Inflammatory macrophage (primary cell): Measurements from ENCODE around the gene SLC44A2.
"Not testable (repeated sequence)": the region's sequence is repeated elsewhere in the genome, so short reads cannot be mapped to it uniquely, and the experiment has no call there.

Experiments
- DNase-seq, 2 donors: peaks; one replicate each; pipeline ENCODE4 v3.0.0-alpha.2; 2020 to 2022

SLC44A2 gene

DNA sequence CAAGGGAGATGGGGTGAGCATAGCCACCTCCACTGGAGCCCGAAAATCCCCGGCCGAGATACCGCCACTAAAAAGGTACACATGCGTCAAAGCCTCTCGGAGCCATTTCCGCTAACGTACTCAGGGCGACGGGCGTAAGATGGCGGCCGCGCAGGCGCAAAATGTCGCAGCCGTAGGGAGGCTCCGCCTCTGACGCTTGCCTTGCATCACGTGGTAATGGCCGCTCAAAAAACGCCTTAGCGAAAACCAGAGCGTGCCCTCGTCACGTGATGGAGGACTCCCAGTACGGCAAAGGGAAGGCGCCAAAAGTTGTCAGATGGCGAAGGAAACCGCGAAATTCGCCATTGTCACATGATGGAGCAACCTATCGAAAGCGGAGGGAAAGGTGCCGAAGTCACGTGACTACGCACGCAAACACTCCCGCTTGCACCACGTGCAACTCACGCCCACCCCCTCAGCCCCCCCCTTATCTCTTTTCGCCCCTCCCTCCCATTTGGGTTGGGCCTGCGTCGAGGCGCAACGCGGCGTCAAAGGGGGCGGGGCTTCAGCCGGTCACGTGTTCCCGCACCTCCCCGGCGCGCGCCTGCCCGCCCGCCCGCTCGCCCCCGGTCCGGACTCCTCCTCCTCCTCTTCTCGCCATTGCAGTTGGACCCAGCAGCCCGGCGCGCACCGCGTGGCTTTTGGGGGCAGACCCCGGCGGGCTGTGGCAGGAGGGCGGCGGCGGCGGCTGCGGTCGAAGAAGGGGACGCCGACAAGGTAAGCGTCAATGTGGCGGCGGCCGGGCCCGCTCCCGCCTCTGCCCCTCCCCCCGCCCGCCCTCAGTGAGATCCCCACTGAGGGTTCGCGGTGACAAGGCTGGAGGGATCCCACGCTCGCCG is 28.6 kb downstream of the SLC44A2 start, which contains the start of gene ILF3:
ILF3 (plus strand) TSS at position 615 of the 878 bp plus-strand sequence. CDS start 16,260 bp downstream, outside the sequence.
- DNase-seq = peak; percentile 100

DNA sequence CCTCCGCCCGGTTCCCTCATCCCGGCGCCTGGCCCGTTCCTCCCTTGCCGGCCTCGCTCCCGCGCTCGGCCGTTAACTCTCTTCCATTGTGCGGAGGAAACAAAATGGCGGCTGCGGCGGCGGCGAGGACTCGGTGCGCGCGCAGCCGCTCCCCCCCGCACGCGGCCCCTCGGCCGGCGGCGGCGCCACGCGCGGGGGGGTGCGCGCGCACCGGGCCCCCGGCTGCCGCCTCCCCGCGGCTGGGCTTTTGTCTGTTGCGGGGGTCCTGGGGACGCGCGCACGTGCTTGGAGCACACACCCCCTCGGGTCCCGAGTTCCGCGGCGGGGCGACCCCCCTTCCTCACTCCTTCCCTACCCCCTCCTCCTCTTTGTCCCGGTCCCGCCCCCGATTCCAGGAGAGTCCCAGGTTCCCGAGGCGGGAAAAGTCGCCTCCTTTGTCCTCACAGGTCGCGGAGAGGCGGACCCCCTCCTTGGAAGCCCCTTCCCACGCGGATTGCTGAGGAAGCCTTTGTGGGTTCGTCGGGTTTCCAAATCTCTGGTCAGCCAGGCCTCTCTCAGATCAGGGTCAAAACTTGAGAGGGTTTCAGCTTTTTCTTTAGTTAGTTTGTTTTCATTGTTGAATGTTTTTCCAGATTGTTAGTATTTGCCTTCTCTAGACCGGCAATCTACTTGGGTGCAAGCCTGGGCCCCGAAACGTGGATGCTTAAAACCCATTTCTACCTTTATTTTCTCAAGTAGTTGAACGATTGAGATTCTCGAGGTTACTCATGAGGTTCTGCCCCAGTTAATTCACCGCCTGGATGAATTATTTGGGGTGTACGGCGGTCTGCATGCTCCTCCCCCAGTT is 29.5 kb downstream of the SLC44A2 start:
- DNase-seq = peak; percentile 31 to 55

DNA sequence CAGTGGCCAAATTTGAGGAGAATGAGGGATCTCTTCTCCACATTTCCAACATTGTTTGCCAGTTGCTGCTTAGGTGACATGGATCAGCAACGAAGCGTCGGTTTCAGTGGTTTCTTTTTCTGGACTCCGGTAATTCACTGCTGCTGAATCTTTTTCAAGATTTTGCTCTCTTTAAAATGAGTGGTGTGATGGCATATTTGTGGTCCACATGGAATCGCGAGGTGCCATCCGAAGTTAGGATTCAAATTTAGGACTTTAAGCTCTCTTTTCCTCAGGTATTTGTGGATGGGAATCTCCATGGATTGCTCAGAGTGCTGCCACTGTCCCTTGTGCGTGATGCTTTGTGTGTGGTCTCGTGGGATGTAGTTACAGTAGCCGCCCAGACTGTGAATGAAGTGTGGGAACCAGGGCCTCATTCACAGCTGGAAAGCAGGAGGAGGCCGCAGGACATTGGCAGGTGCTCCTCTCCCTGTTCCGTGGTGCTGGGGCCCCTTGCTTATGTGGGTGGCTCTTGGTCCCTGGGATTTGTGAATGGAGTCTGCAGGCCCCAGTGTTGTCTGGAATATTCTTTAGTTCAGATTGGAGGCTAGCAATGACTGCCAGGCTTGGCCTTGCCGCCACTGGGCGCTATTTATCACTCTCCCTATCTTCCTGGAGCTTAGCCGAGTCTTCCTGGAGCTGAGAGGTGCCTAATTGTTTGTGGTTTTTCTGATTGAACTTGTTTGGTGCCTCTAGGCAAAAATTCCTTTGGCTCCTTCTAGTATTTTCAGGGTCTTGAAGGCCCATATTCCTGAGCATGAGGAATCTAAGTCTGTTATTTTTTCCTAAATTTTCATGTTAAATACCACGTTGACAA is 30.3 kb downstream of the SLC44A2 start:
- peak in 1 of 2 donors; percentile 24 for DNase-seq

DNA sequence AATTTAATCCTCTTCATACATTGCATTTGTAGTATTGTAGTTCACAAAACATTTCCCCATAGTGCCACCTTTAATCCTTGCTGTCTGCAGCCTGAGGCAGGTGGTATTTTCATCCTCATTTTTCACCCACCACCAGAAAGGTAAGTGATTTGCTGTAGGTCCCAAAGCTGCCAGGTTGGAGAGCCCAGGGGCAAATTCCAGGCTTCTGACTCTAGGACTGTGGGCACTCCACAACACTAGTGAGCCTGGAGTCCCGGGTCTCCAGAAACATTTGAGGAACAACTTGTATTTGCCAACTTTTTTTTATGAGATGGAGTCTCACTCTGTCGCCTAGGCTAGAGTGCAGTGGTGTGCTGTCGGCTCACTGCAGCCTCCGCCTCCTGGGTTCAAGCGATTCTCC is 35.0 kb downstream of the SLC44A2 start:
- DNase-seq = no peak

DNA sequence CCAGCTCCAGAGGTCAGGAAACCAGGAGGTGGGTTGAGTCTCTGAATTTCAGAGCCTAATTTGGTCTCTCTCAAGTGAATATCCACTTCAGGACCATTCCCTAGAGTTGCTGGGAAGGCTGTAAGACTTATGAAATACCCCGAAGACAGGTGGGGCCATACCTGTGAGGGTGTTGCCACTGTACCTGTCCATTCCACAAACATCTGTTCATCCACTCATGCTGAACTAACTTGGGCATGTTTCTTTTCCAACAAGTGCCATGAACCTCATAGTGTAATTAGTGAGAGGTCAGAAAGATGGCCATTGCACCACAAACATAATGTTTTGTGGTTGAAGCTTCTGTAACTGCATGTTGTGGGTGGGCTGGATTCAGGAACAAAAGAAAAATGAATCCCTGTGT is 36.6 kb downstream of the SLC44A2 start:
- peak; percentile 41 to 62 for DNase-seq

DNA sequence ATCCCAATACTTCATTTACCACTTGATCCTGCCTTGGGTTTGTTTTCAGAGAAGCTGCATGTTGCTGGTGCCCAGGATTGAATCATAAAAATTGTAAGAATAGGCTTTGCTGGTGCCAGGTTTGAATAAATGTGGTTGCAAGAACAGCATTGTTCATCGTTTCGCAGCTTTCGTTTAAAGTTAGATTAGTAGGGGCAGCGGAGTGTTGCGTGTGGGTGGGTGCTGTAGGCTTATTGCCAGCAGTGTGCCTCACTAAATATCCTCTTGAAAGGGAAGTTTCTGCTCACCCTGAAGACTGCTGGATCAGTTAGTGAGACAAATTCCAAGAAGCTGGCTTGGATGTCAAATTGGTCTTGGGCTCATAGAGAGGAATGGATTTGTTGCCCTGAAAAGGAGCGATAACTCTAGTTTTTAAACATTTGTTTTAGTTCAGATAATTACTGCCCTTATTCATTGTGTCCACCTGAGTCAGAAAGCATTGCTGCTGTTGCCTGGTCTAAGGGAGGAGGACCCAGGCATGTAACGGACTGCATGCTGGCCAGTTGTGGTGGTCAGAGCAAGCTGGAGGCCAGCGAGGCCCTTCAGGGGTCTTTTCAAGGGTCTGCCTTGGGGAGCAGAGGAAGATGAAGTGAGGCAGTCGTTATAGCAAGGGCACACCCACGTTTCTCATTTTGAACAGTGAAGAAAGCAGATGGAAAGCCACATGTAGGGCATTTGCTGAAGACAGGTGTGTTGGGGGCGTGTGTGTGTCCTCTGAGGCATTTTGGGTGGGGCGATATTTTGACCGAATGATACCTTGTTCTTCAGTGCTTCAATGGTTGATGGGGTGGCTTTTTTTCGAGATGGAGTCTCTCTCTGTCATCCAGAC is 37.3 kb downstream of the SLC44A2 start:
- DNase-seq = peak; percentile 37 to 71

DNA sequence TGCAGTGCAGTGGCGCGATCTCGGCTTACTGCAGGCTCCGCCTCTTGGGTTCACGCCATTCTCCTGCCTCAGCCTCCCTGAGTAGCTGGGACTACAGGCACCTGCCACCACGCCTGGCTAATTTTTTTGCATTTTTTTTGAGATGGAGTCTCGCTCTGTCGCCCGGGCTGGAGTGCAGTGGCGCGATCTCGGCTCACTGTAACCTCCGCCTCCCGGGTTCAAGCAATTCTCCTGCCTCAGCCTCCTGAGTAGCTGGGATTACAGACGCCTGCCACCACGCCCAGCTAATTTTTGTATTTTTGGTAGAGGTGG is 37.9 kb downstream of the SLC44A2 start:
- DNase-seq = not testable (repeated sequence)

DNA sequence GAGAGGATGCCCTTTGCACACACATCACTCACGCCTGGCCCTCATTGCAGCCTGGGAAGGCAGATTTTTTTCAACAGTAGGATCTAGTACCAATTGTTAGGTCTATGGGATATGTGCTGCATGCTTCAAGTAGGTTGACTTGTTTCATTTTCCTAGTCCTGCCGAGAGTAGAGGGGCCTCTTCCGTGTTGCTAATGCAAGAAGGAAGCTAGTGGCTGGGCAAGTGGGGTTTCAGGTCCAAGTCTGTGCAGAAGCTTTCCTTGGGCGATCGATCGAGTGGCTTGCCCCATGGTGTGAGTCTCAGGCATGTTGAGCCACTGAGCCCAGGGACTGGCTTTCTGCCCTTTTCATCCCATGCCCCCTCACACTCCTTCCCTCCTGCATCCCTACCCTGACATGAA is 42.5 kb downstream of the SLC44A2 start:
- no peak for DNase-seq

DNA sequence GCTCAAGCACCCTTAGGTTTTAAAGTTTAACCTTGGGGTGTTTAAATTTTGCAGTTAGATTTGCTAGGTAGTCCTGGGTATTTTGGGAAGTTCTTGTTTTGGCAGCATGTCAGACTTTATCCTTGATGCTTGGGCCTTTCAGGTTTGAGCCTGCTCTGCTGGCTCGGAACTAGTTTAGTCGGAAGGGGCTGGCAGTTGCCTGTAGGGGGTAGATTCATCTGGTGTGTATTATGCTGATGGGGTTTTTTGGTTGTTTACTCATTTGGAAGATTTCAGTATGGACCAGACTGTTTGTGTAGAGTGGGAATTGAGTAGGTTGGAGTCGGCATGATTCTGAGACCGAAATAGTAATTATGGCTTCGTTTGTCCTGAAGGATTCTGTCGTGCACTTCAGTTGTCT is 43.9 kb downstream of the SLC44A2 start:
- no peak for DNase-seq

DNA sequence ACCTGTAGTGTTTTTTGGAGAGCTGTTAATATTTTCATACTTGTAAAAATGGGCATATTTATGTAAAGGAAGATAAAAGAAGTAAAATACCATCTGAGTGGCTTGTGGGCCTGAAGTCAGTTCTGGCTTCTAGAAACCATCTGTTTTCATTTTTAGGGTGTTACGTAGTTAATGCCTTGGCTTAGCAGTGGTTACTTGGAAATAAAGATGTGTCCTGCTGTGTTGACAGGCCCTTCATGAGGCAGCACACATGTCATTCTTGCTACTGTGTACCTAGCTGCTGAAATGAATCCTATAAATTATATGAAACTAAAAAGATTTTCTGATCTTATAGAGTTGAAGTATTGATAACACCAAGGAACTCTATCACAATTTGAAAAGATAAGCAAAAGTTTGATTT is 44.8 kb downstream of the SLC44A2 start:
- no peak for DNase-seq

DNA sequence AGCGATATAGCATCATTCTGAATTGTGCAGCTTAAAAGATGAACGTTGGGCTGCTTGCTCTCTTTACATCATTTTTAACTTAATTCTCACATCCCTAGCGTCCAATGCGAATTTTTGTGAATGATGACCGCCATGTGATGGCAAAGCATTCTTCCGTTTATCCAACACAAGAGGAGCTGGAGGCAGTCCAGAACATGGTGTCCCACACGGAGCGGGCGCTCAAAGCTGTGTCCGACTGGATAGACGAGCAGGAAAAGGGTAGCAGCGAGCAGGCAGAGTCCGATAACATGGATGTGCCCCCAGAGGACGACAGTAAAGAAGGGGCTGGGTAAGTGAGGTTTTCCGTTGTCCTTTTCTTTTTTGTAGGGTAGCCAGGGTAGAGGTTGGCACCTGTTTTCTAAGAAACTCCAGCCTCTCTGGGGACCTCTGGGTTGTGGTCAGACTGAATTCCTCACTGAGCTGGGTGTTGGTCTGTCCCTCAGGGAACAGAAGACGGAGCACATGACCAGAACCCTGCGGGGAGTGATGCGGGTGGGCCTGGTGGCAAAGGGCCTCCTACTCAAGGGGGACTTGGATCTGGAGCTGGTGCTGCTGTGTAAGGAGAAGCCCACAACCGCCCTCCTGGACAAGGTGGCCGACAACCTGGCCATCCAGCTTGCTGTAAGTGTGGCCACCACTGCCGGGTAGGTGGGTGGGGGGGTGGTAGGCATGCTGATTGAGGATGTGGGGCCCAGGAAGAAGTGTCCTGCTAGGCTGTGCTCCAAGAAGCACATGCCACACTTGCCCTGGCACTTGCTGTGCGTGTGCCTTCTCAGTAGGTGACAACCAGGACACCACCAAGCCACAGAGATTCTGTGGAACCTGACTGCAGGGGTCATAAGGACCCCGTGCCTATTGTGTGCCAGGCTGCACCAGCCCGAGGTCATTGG is 45.8 kb downstream of the SLC44A2 start:
- no peak for DNase-seq

DNA sequence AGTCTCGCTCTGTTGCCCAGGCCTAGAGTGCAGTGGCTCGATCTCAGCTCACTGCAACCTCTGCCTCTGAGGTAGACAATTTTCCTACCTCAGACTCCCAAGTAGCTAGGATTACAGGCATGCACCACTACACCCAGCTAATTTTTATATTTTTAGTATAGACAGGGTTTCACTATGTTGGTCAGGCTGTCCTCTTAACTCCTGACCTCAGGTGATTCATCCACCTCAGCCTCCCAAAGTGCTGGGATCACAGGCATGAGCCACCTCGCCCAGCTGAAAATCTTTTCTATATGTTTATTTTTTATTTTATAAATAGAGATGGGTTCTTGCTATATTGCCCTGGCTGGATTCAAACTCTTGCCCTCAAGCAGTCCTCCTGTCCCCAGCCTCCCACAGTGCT is 46.6 kb downstream of the SLC44A2 start:
- DNase-seq = not testable (repeated sequence)

DNA sequence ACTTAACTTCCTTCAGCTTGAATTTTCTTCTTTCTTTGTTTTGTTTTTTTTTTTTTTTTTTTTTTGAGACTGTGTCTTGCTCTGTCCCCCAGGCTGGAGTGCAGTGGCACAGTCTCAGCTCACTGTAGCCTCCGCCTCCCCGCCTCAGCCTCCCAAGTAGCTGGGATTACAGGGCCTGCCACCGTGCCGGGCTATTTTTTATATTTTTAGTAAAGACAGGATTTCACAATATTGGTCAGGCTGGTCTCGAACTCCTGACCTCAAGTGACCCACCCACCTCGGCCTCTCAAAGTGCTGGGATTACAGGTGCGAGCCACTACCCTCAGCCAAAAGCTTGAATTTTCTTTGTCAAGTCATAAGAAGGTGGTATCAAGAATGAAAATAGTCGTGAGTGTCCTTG is 49.9 kb downstream of the SLC44A2 start:
- DNase-seq = not testable (repeated sequence)

DNA sequence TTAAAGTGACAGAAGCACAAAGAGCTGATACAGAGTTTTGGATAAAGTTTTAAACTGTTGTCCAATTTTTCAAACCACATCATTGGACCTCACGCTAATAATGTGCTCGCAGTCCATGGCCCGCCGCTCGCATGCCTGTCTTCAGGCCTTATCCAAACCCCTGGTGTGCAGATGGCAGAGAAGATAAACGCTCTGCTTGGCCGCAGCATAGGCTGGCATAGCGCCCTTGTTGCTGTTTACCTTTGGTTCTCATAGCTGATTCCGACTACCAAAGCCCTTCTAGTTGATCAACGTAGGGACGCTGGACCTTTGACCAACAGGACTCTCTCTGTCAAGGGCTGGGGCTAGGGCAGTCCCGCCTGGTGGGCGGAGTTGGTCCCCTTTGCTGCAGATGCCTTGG is 52.4 kb downstream of the SLC44A2 start:
- DNase-seq = no peak

DNA sequence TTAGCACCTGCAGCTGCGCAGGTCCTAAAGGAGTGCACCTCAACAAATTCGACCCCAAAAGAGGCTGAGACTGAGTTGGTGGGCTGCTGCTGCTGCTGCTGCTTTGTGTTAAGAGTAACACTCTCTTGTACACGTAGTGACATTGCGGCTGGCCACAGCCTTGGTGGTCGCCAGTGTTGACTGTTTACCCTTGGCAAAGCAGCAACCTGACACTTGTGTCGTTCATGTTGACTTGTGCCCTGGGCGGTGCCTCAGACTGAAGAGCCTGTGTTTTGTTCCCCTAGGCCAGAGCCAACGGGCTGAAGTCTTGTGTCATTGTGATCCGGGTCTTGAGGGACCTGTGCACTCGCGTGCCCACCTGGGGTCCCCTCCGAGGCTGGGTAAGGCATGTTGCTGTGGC is 53.5 kb downstream of the SLC44A2 start:
- DNase-seq = no peak

DNA sequence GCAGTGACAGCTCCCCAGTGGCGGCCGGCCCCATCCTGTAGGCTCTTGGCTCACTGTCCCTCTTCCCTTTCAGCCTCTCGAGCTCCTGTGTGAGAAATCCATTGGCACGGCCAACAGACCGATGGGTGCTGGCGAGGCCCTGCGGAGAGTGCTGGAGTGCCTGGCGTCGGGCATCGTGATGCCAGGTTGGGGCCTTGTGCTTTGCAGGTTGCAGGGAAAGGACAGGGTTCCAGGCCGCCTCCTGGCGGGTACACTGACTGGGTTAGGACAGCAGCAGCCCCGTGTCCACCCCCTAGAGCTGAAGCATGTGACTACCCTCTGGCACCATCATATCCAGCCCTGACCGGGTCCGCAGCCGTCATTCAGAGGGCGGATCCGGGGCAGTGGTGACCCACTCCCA is 54.4 kb downstream of the SLC44A2 start:
- no peak for DNase-seq

DNA sequence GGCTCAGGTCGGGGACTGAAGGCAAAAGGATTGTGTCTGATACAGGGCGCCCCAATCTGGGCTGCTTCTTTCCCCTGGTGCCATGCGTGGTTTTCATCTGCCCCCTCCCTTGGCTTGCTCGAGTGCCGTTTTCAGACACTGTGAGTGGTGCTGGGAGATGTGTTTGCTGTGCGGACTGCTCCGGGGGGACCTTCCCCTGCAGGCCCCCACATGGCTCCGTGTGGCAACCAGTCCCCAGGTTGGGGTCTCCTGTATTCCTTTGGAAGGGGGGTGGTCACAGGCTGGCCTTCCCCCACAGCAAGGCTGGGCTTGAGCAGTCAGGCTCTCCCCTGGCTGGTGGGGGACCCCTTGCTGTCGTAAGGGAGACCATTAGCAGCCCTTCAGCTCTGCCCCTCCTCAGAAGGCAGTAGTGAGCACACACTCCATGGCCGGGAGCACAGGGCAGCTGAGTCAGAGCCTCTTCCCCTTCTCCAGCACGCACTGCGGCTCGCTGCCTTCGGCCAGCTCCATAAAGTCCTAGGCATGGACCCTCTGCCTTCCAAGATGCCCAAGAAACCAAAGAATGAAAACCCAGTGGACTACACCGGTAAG is 55.3 kb downstream of the SLC44A2 start:
- no peak for DNase-seq

DNA sequence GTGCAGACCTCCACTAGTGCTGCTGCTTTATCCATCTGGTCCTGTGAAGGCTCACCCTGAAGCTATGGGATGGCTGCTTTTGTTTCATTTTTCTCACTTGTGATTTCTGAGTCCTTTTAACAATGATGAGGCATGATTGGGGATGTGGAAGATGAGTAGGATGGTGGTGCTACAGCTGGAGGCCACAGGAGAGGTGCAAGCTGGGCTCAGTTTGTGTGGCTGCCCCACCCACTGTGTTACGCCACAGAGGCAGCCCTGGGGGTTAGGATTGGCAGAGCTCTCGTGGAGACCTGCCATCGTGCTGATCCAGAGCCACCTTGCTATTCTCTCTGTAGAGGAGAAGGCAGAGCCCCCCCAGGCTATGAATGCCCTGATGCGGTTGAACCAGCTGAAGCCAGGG is 56.3 kb downstream of the SLC44A2 start:
- DNase-seq = no peak

DNA sequence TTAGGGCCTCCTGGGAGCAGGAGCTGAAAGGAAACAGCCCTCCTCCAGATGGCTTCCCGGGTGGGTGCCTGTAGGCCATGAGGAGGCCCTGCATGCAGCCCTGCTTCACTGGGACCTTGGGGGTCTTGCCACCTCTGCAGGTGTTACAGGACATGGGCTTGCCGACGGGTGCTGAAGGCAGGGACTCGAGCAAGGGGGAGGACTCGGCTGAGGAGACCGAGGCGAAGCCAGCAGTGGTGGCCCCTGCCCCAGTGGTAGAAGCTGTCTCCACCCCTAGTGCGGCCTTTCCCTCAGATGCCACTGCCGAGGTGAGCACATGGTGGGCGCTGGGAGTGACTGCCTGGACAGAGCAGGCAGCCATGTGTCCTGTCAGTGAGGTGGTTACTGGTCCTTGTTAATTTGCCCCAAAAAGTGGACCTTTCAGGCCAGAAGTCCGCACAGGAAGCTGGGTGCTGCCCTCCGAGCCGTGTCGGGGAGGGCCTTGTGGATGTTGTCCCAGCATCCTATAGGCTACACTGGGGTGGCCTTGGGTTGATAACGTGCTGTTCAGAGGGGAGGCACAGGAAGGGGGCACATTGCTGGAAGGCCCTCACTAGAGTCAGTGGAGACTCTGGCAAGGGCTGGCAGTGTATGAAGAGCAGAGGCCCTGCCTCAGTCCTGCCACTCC is 57.2 kb downstream of the SLC44A2 start:
- DNase-seq = no peak

DNA sequence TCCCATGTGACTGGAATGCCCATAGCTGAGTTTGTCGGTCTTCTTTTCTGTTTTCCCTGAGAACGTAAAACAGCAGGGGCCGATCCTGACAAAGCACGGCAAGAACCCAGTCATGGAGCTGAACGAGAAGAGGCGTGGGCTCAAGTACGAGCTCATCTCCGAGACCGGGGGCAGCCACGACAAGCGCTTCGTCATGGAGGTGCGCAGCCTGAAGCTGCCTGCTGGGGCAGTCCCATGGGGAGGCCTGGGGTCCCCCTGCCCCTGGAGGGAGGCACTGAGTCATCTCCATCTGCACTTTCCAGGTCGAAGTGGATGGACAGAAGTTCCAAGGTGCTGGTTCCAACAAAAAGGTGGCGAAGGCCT is 57.7 kb downstream of the SLC44A2 start:
- no peak for DNase-seq
